ENCODE data around the gene MVB12B. TPM values are rescaled to one million over a fixed set of nuclear protein-coding genes. Genes with fewer than 3 reads are reported as not detected.

The MVB12B gene
- polyA plus RNA-seq, 1 donor: 13.4 TPM

DNA sequence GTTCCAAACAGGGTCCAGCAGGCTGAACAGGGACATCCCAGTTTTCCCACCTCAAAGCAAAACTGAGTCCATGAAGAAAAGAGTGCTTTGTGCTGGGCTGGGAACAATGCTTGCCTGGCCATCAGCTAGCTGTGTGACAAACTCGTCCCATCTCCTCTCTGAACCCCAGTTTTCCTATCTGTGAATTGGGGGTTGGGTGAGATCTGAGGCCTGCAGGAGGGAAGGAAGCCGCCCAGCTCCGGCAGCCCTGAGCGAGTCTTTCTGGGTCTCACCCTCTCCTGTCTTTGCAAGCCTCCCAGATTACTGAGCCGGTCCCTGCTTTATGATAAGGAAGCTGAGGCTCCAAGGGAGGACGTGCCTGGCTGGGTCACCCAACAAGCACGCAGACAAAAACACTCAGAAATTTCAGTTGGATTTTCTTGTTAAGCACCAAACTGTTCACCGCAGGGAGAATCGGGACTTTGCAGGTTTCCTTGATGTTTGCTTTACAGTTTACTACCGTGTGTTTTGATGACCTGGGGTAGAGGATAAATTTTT is 204.5 kb downstream of the MVB12B start:
- WGBS (ENCODE audit: insufficient coverage, low lambda C conversion rate): no CpG with 5 or more reads among the region's 10 CpGs
- peaks cover 5% of the 10 kb centered on the region for H3K9me3 ChIP-seq (ENCODE audit: control insufficient read depth, low read depth, low read length)
- peaks cover 46% of the 10 kb centered on the region for H3K4me1 ChIP-seq (ENCODE audit: control insufficient read depth, insufficient read depth, low read length)
- no peaks in the 10 kb centered on the region for H3K36me3 ChIP-seq (ENCODE audit: control insufficient read depth, insufficient read depth, low read length)
- no peak overlapping the region for H3K27ac ChIP-seq (ENCODE audit: low read length)
- no peak overlapping the region for H3K4me3 ChIP-seq (ENCODE audit: low read length)
- peaks cover 24% of the 10 kb centered on the region for H3K27me3 ChIP-seq (ENCODE audit: control insufficient read depth, insufficient read depth, low read length)
- DNase-seq: no peak

DNA sequence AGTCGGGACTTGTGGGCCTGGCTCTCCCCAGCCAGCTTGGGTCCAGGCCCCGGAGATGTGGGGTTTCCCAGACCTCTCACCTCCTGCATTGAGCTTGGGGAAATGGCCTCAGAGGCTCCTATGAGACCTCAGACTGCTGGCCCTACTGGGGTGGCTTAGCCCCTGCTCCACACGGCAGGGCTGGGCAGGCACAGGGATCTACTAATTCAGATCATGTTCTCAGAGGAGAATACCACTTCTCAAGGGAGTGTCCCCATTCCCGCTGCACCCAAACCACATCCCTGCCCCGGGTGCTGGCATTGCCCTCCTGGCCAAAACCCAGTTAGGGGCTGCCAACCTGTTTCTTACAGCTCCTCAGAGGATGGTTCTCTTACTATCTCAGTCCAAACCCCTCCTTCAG is 205.0 kb downstream of the MVB12B start:
- Histone ChIP-seq H3K9me3 (ENCODE audit: control insufficient read depth, low read depth, low read length) (peaks cover 5% of the 10 kb centered on the region), H3K27ac (ENCODE audit: low read length) (no peak overlapping the region), H3K4me3 (ENCODE audit: low read length) (no peak overlapping the region), H3K36me3 (ENCODE audit: control insufficient read depth, insufficient read depth, low read length) (no peaks in the 10 kb centered on the region), H3K27me3 (ENCODE audit: control insufficient read depth, insufficient read depth, low read length) (peaks cover 25% of the 10 kb centered on the region), H3K4me1 (ENCODE audit: control insufficient read depth, insufficient read depth, low read length) (peaks cover 41% of the 10 kb centered on the region)
- no CpG with 5 or more reads among the region's 5 CpGs for WGBS (ENCODE audit: insufficient coverage, low lambda C conversion rate)
- no peak for DNase-seq

DNA sequence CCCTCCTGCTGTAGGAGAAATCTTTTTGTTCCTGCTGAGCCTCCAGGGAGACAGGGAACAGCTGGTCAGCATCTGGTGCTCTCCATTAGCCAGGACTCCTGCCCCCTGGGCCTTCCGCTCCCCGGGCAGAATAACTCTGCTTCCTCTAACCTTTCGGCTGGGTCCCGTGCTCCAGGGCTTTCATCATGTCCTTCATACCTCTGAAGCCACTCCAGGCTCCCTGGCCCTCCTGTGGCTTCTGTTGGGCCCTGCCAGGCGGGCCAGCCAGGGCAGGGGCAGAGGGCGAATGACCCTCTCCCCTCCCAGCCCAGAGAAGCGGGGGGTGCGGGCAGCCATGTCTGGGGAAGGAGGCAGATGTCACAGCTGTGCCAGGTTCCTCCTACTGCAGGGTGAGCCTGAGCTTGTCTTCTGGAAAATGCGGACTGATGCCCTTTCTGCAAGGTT is 205.4 kb downstream of the MVB12B start:
- no CpG with 5 or more reads among the region's 9 CpGs for WGBS (ENCODE audit: insufficient coverage, low lambda C conversion rate)
- Histone ChIP-seq H3K4me1 (ENCODE audit: control insufficient read depth, insufficient read depth, low read length) (peaks cover 37% of the 10 kb centered on the region), H3K27me3 (ENCODE audit: control insufficient read depth, insufficient read depth, low read length) (peaks cover 25% of the 10 kb centered on the region), H3K27ac (ENCODE audit: low read length) (no peak overlapping the region), H3K36me3 (ENCODE audit: control insufficient read depth, insufficient read depth, low read length) (no peaks in the 10 kb centered on the region), H3K4me3 (ENCODE audit: low read length) (no peak overlapping the region), H3K9me3 (ENCODE audit: control insufficient read depth, low read depth, low read length) (peaks cover 5% of the 10 kb centered on the region)
- DNase-seq: no peak

DNA sequence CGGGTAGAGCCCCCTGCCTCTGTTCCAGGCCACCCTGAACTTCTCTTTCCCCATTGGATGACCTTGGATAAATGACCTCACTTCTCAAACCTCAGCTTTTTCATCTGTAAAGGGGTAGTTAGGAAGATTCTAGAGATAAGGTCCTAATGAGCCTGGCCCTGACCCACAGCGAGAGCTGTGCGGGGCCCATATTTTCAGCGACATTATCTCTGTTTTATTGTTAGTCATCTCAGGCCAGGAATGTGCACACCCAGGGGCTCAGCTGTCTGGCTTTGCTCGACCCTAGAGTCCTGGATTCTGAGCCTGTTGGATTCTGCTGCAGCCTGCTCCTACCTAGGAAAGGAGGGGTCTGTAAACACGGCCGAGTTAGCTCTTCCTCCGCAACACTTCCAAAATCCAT is 205.9 kb downstream of the MVB12B start:
- Histone ChIP-seq H3K27me3 (ENCODE audit: control insufficient read depth, insufficient read depth, low read length) (peaks cover 25% of the 10 kb centered on the region), H3K4me3 (ENCODE audit: low read length) (no peak overlapping the region), H3K27ac (ENCODE audit: low read length) (no peak overlapping the region), H3K36me3 (ENCODE audit: control insufficient read depth, insufficient read depth, low read length) (no peaks in the 10 kb centered on the region), H3K4me1 (ENCODE audit: control insufficient read depth, insufficient read depth, low read length) (peaks cover 32% of the 10 kb centered on the region), H3K9me3 (ENCODE audit: control insufficient read depth, low read depth, low read length) (peaks cover 5% of the 10 kb centered on the region)
- no CpG with 5 or more reads among the region's 8 CpGs for WGBS (ENCODE audit: insufficient coverage, low lambda C conversion rate)
- DNase-seq: peak in 1 of 2 donors; percentile 41

DNA sequence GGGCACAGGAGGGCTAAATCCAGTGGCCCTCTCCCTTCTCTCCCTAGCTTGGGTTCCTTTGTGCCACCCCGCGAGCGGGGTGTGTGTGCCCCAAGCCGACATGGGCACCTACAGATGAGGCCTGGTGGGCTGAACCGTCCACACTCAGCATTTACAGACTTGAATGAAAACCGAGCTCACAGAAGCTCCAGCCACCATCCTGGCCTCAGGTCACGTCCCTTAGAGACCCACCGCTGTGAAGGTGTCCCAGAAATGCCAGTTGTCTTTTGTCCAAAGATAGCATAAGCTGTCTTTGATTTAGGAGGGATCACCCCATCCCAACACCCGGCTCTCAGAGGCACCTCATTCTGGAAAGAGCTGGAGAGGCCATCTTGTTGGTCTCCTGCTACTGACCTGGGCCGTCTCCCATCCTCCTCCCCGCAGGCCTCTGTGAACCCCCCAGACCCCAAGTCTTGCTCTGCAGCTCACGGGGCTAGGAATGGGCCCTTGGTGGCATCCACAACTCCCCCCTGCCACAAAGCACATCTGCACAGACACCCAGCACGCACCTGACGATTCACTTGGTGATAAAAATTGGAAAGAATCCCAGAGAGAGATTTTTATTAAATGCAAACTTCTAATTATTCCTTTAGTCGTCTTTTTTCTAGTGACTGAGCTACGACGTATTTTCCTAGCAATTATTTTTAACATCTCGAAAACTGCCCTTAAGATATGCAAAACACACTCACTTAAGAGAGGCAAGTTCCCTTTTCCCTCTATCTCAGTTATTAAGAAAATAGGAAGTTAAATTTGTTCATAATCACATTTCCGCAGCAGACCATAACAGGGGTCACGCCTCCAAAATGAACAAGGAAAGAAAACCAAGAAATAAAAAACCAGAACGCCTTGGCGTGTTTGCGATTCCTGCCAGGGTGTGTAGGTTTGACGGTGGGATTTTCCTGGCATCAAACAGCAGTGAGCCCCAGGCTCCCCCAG is 206.6 kb downstream of the MVB12B start:
- no peak for DNase-seq
- Histone ChIP-seq H3K36me3 (ENCODE audit: control insufficient read depth, insufficient read depth, low read length) (no peaks in the 10 kb centered on the region), H3K27me3 (ENCODE audit: control insufficient read depth, insufficient read depth, low read length) (peaks cover 25% of the 10 kb centered on the region), H3K4me1 (ENCODE audit: control insufficient read depth, insufficient read depth, low read length) (peaks cover 25% of the 10 kb centered on the region), H3K4me3 (ENCODE audit: low read length) (no peak overlapping the region), H3K27ac (ENCODE audit: low read length) (no peak overlapping the region), H3K9me3 (ENCODE audit: control insufficient read depth, low read depth, low read length) (peaks cover 4% of the 10 kb centered on the region)
- WGBS (ENCODE audit: insufficient coverage, low lambda C conversion rate): 100% methylated on average over 2 of the region's 24 CpGs

DNA sequence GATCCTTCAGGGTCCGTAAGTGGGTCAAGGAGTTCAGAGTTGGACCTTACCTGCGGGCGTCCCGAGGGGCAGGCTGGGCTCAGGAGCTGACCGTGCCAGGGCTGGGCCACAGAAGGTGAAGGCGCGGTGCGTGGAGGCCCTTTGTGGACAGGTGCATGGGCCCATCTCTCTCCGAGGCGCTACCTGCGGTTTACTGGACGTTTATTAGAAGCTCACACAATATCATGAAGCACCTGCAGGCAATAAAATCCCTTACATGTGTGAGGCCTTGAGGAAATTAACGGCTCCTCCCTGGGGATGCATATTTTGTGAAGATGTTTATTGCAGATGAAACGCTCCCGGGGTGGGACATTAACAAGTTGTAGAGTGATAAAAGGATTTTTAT is 207.3 kb downstream of the MVB12B start:
- Histone ChIP-seq H3K27me3 (ENCODE audit: control insufficient read depth, insufficient read depth, low read length) (peaks cover 25% of the 10 kb centered on the region), H3K36me3 (ENCODE audit: control insufficient read depth, insufficient read depth, low read length) (no peaks in the 10 kb centered on the region), H3K4me1 (ENCODE audit: control insufficient read depth, insufficient read depth, low read length) (peaks cover 24% of the 10 kb centered on the region), H3K4me3 (ENCODE audit: low read length) (no peak overlapping the region), H3K9me3 (ENCODE audit: control insufficient read depth, low read depth, low read length) (peaks cover 3% of the 10 kb centered on the region), H3K27ac (ENCODE audit: low read length) (no peak overlapping the region)
- no CpG with 5 or more reads among the region's 15 CpGs for WGBS (ENCODE audit: insufficient coverage, low lambda C conversion rate)
- no peak for DNase-seq

DNA sequence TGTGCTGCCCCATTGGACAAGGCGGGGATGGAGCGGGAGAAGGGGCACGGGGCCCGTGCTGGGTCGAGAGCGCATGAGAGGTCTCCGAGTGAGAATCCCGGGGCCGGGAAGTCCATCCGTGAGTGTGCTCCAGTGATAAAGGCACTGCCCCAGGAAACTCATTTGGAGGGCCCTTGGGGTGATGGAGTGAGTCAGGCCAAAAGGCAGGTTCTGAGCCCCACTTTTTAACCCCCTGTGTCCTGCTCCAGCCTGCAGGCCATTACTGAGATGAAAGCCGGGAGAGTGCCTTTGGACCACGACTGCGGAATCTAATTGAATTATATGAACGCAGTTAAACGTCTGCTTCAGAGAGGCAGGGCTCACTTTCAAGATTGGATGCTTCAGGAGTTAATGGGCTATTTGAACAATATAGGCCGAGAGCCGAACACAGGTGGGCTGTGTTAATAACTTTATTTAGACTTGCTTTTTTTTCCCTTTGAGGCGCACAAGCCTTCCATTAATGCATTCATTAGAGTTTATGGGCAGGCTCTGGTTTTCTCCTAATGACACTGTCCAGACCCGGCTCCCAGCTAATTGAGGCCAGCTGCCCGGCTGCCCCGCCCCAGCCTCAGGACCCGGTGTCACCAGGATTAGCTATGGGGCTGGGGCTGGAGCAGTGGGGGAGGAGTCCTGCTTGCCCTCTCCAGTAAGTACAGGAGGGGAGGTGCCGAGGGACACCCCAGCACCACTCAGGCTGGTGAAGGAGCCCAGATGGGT is 208.0 kb downstream of the MVB12B start:
- WGBS (ENCODE audit: insufficient coverage, low lambda C conversion rate): no CpG with 5 or more reads among the region's 23 CpGs
- peaks cover 3% of the 10 kb centered on the region for H3K9me3 ChIP-seq (ENCODE audit: control insufficient read depth, low read depth, low read length)
- H3K27me3 ChIP-seq (ENCODE audit: control insufficient read depth, insufficient read depth, low read length): peaks cover 25% of the 10 kb centered on the region
- H3K27ac ChIP-seq (ENCODE audit: low read length): no peak overlapping the region
- H3K36me3 ChIP-seq (ENCODE audit: control insufficient read depth, insufficient read depth, low read length): no peaks in the 10 kb centered on the region
- DNase-seq: no peak
- no peak overlapping the region for H3K4me3 ChIP-seq (ENCODE audit: low read length)
- peaks cover 24% of the 10 kb centered on the region for H3K4me1 ChIP-seq (ENCODE audit: control insufficient read depth, insufficient read depth, low read length)

DNA sequence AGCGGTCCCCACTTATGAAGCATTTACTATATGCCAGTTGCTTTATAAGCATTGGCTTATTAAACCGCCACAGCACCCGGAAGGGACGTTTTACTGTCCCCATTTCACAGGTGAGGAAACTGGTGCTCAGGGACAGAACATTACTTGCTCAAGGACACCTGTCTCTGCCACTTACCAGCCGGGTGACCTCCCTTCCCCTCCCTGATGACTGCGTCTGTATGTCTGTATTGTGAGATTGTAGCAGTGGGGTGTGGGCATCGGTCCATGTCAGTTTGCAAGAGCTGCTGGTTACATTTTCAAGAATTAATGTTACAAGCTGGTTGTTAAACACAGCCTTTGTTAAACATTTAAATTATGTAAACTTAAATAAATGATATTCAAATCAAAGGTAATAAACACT is 209.5 kb downstream of the MVB12B start:
- H3K4me3 ChIP-seq (ENCODE audit: low read length): no peak overlapping the region
- H3K9me3 ChIP-seq (ENCODE audit: control insufficient read depth, low read depth, low read length): peaks cover 3% of the 10 kb centered on the region
- peaks cover 25% of the 10 kb centered on the region for H3K27me3 ChIP-seq (ENCODE audit: control insufficient read depth, insufficient read depth, low read length)
- H3K4me1 ChIP-seq (ENCODE audit: control insufficient read depth, insufficient read depth, low read length): peaks cover 21% of the 10 kb centered on the region
- no CpG with 5 or more reads among the region's 7 CpGs for WGBS (ENCODE audit: insufficient coverage, low lambda C conversion rate)
- DNase-seq: no peak
- no peaks in the 10 kb centered on the region for H3K36me3 ChIP-seq (ENCODE audit: control insufficient read depth, insufficient read depth, low read length)
- H3K27ac ChIP-seq (ENCODE audit: low read length): no peak overlapping the region

DNA sequence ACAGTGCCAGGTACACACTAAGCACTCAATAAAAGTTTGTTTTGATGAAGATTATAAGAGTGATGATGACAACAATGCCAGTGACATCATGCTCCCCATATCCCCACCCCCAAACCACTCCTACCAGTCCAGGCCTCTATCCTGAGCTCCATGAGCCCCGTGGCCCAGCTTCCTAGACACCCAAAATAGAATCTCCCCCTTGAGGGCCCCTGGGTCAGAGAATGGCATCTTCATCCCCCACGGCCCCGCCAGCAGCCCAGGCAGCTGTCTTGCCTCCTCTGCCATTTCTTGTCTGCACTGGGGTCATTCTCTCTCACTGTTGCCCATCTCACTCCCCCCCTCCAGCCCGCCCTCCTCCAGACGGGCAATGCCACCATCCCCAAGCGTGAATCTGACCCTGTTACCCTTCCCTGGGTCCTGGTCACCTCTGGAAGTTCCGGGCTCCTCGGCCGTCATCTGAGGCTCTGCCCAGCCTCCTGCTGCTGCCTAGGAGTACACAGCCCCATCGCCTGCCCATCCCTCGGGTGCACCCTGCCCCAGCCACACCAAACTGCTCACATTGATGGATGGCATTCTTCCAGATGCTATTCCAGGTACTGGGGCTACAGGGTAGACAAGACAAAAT is 210.3 kb downstream of the MVB12B start:
- Histone ChIP-seq H3K4me1 (ENCODE audit: control insufficient read depth, insufficient read depth, low read length) (peaks cover 13% of the 10 kb centered on the region), H3K27me3 (ENCODE audit: control insufficient read depth, insufficient read depth, low read length) (peaks cover 25% of the 10 kb centered on the region)
- 100% methylated on average over 1 of the region's 11 CpGs for WGBS (ENCODE audit: insufficient coverage, low lambda C conversion rate)

DNA sequence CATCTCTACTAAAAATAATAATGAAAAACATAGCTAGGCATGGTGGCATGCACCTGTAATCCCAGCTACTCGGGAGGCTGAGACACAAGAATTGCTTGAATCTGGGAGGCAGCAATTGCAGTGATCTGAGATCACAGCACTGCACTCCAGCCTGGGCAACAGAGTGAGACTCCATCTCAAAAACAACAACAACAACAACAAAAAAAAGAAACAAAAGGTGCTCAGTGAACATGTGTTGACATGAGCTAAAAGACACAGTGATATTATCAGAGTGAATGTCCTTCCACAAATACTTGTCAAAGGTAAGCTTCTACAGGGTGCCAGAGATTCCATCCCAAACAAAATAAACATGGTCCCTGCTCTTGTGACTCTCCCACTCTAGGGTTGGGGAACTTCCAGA is 211.9 kb downstream of the MVB12B start:
- Histone ChIP-seq H3K9me3 (ENCODE audit: control insufficient read depth, low read depth, low read length) (peaks cover 3% of the 10 kb centered on the region), H3K27me3 (ENCODE audit: control insufficient read depth, insufficient read depth, low read length) (peaks cover 22% of the 10 kb centered on the region), H3K27ac (ENCODE audit: low read length) (no peak overlapping the region), H3K4me3 (ENCODE audit: low read length) (no peak overlapping the region), H3K36me3 (ENCODE audit: control insufficient read depth, insufficient read depth, low read length) (no peaks in the 10 kb centered on the region), H3K4me1 (ENCODE audit: control insufficient read depth, insufficient read depth, low read length) (peaks cover 4% of the 10 kb centered on the region)
- 100% methylated on average over 1 of the region's 1 CpG for WGBS (ENCODE audit: insufficient coverage, low lambda C conversion rate)
- DNase-seq: no peak

More for the DNA sequence above, 210.3 kb downstream of the MVB12B start:
- Histone ChIP-seq H3K4me3 (ENCODE audit: low read length) (no peak overlapping the region), H3K27ac (ENCODE audit: low read length) (no peak overlapping the region), H3K9me3 (ENCODE audit: control insufficient read depth, low read depth, low read length) (peaks cover 3% of the 10 kb centered on the region), H3K36me3 (ENCODE audit: control insufficient read depth, insufficient read depth, low read length) (no peaks in the 10 kb centered on the region)
- DNase-seq: no peak

Measured in large intestine (tissue), 3 donors.